ENCODE measurements around the gene MEIS1. TPM values are rescaled to one million over a fixed set of nuclear protein-coding genes. Genes with fewer than 3 reads are reported as not detected.
"Not testable (repeated sequence)": the region's sequence is repeated elsewhere in the genome, so short reads cannot be mapped to it uniquely, and the experiment has no call there.

The MEIS1 gene
- total RNA-seq, 1 experiment from 2014 or later = 2.5 TPM

- DNase-seq (ENCODE audit: low read depth) = no peak
These were observed 31.5 kb downstream of the MEIS1 start for GRCh38 chr2:66466433-66466832.

- DNase-seq (ENCODE audit: low read depth) = no peak
These were observed 32.8 kb downstream of the MEIS1 start for GRCh38 chr2:66467718-66468117.

DNA sequence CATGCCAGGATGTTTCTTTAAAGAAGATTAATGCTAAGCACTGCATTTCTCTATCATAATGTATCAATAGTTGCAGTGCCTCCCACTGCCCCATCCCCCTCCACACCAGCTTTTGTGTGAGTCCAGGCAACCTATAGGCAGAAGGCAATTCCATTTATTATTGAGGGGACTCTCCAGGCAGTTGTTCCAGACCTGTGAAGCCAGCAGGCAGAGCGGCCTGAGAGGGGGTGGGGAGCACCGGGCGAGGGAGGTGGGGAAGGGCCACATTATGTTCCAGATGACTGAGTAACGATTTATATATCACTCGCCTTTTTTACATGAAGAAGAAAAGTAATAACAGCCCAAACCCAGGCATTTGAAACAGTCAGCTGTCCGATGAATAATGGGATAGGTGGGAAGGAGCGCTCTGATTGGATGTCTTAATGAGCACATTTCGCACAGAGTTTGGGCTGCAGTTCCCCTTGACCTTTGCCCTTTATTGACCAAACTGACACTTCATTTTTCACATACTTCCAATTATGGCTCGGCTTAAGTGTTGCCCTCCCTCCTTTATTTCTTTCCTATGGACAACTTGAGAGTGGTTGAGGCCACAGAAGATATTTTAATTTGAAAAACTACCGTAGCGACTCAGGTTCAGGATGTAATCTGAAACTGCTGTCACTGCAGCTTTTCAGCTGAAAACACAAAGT is 34.4 kb downstream of the MEIS1 start:
- no peak for DNase-seq (ENCODE audit: low read depth)

GRCh38 chr2:66470199-66470598 is 35.3 kb downstream of the MEIS1 start:
- no peak for DNase-seq (ENCODE audit: low read depth)

GRCh38 chr2:66472225-66472843 is 37.4 kb downstream of the MEIS1 start:
- no peak for DNase-seq (ENCODE audit: low read depth)

GRCh38 chr2:66477135-66477842 is 42.4 kb downstream of the MEIS1 start:
- no peak for DNase-seq (ENCODE audit: low read depth)

DNA sequence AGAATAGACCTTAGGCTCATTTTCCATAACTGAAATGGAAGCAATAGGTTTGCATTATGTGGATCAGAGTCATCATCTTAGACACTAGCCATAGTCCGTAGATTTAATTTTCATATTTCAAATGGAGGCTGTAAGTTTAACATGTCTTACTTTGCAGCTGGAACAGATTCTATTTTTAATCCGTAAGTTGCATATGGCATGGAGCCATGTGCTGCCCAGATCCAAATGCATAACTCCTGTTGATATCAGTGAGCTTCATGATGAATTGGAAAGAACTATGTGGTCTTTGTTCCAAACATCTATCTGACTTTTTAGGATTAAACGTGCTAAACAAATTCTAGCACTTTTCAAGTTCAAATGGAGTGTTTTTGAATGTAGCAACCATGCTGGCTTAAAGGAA is 43.4 kb downstream of the MEIS1 start:
- DNase-seq (ENCODE audit: low read depth) = no peak

DNA sequence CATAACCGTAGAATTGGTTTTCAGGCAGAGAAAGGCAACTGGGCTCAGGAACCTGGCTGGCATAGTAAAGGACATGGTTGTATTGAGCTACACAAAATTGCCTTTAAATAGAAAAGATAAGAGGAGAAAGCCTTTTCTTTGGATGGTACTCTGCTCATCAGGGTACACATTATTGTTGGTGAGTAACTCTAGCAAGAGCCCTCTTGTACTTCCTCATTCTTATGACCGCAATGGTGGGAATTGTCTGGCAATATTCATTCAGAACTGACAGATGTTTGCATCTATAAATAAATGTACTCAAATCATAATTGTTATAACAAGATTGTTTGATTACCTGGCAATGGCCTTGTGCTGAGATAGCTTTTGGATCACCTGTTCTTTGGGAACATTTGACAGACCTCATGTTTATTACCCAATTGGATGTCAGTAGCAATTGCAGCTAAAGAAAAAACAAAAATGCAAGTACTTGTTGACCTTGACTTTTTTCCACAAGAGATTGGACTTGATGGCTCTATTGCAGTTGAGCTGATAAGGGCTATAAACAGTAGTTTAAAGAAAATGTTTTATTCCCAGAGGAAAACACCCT is 43.9 kb downstream of the MEIS1 start:
- no peak for DNase-seq (ENCODE audit: low read depth)

- peak; percentile 93 for DNase-seq (ENCODE audit: low read depth)
These were observed 46.2 kb downstream of the MEIS1 start for GRCh38 chr2:66481100-66481549.

DNA sequence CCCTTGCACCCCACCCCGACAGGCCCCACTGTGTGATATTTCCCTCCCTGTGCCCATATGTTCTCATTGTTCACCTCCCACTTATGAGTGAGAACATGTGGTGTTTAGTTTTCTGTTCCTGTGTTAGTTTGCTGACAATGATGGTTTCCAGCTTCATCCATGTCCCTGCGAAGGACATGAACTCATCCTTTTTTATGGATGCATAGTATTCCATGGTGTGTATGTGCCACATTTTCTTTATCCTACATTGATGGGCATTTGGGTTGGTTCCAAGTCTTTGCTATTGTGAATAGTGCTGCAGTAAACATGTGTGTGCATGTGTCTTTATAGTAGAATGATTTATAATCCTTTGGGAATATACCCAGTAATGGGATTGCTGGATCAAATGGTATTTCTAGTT is 50.3 kb downstream of the MEIS1 start:
- not testable (repeated sequence) for DNase-seq (ENCODE audit: low read depth)

GRCh38 chr2:66488946-66489345 is 54.0 kb downstream of the MEIS1 start:
- DNase-seq (ENCODE audit: low read depth) = no peak

DNA sequence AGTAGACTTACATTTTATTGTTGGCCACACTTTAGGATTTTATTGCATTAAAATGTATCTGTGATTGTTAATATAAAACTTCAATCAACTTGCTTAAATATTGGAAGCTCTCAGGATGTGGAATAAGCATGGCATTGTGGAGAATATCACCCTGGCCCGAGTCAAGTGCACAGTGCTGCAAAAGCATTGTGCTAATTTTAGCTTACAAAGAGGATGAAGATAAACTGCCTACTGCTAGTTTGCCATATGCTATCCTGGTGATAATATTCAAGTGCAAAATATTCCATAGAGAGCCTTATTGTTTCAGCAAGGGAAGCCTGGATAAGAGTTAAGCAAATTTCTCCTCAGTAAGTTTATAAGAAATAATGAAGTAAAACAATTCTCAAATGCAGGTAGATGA is 54.5 kb downstream of the MEIS1 start:
- no peak for DNase-seq (ENCODE audit: low read depth)

DNA sequence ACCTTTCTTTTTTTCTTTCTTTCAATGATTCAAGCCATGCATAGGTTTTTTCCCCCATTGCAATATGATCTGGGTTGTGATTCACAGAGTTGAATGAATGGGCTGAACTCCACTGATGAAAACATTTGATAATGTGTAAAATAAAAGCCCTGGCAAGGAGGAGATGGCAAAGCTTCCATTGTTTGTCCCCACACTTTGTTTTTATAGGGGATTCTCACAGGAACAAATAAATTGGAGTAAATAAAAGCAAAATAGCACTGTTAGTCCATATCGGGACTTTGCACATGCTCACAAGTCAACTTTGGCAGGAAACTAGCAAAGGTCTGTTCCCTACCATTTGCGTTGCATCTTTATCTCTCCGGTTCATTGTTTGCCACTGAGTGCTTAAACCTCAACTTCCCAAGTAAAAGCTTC is 55.7 kb downstream of the MEIS1 start:
- DNase-seq (ENCODE audit: low read depth) = peak; percentile 52

DNA sequence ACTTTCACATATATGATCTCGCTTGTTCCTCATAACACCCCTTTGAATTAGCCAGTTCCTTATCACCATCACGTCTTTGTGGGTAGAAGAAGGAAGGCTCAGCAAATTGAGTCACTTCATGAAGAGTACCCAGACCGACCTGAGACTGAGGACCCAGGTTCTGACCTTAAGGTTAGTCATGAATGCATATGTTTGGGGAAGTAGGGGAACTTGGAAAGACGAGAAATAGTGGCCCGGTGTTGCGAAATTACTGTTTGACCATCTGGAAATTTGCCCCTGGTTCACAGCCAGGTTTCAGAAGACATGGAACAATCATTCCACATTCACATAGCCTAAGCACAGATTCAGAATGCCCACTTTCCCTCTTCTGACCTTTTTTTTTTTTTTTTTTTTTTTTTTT is 59.8 kb downstream of the MEIS1 start:
- DNase-seq (ENCODE audit: low read depth) = peak; percentile 70

DNA sequence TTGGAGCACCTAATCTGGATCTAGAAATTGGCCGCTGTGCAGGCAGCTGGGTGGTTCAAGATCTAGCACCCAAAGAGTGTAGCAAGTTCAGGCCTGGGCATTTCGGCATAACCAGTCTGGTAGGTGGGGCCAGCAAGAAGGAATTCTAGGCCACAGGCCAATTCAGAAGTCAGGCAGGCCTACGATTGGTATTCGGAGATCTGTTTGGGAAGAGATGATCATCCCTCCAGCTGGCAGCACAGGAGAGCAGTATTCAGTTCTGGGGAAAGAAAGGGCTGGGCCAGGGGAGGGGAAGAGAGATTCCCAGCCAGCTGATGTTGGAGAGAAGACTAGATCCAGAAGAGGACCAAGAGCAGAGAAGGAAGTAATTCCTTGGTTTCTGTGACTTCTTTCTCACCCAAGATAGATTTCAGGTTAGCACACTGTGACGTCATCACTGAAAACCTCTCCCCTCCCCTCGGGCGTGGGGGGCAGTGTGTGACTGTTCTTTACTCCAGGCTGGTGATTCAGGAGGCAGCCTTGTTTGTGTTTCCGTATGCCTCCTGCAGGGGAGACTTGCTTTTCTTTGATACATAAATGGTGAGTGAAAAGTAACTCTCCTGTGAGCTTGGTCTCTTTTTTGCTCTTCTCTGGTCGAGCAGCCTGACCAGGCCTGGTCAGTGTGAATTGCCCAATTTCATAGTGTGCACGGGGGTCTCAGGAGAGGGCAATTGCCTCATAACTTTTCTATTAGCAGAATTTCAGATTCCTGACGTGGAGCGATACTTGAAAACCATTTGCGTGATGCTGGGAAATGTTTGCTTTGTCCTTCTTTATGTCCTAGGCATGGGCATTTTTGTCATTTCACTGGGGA is 61.1 kb downstream of the MEIS1 start:
- peak; percentile 64 for DNase-seq (ENCODE audit: low read depth)

- no peak for DNase-seq (ENCODE audit: low read depth)
These were observed 61.9 kb downstream of the MEIS1 start for GRCh38 chr2:66496670-66497420.

GRCh38 chr2:66497431-66498288 is 62.7 kb downstream of the MEIS1 start:
- DNase-seq (ENCODE audit: low read depth) = no peak

DNA sequence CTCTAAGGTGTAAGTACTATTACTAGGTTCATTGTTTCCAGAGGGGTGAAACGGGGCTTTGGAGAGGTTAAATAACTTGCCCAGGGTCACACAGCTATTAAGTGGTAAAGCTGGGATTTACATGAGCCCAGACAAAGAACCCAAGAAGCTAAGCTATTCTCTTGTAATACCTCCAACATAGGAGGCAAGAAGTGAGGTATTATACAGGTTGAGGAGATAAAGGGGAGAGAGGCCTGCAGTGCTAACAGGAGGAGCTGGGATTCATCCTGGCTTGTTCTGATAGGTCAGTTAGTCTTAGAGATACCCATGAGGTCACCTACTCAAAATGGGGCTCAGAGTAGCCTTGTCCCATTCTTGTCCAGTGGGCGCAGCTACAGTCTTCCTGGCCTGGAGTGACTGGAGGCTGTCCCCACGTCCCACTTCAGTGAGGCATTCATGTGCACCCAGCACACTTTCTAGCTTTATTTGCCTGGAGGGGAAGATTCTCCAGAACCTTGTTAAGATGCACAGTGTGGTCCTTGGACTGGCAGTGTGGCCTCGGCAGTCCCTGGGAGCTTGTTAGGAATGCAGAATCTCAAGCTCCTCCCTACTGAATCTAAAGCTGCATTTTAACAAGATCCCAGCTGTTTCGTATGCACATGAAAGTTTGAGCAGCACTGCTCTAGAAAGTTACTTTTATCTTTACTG is 63.5 kb downstream of the MEIS1 start:
- DNase-seq (ENCODE audit: low read depth) = no peak

DNA sequence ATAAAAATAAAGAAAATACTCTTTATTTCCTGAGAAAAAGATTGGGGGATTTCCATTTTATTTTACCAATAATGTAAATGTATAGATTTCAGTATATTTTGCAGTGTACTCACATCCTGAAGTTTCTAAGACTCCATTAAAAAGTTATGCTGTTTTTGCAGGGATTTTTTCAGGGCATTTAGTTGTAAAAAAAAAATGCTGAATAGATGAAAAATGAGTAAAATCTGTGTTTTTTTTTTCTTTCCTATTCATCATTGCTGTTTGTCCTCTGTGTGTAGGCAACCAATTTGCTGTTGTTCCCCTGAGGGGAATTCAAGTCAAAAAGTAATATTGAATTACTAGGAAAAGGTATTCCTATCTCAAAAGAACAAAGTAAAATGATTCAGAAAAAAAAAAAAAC is 66.3 kb downstream of the MEIS1 start:
- DNase-seq (ENCODE audit: low read depth) = no peak
